ENCODE measurements around the gene ASNS.

DNA sequence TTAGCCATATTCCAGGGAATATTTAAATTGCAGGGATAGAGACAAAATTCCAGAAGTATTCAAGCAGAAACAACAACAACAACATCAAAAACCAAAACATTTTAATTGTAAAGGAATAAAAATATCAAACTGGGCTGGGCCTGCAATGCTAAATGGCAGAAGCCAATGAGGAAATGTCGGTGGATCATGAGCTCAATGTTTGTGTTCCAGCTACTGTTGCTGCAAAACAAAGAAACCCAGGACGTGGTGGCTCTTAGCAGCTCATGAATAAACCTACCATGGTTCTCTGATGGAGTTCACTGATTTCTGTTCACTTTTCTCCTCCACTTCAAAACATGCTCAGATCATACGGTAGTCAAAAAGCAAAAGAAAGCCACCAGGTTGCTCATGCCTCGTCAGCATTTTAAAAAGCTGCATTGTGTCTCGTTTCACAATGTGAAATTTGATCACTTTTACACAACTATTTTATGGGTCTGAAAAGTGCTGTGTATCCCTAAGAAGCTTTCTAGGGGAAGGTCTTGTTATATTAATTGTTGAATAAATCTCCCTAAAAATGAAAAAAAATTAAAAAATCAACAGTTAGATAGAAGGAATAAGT lies 54.0 kb downstream of the ASNS start:
- no peak for TF ChIP-seq POLR2A (IDR thresholded peaks at IDR 0.05)
- TF ChIP-seq, protein P1, sequence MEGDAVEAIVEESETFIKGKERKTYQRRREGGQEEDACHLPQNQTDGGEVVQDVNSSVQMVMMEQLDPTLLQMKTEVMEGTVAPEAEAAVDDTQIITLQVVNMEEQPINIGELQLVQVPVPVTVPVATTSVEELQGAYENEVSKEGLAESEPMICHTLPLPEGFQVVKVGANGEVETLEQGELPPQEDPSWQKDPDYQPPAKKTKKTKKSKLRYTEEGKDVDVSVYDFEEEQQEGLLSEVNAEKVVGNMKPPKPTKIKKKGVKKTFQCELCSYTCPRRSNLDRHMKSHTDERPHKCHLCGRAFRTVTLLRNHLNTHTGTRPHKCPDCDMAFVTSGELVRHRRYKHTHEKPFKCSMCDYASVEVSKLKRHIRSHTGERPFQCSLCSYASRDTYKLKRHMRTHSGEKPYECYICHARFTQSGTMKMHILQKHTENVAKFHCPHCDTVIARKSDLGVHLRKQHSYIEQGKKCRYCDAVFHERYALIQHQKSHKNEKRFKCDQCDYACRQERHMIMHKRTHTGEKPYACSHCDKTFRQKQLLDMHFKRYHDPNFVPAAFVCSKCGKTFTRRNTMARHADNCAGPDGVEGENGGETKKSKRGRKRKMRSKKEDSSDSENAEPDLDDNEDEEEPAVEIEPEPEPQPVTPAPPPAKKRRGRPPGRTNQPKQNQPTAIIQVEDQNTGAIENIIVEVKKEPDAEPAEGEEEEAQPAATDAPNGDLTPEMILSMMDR (IDR thresholded peaks at IDR 0.05) = no peak

All from breast epithelium (tissue), 3 donors.